WTC11 (cell line): Measurements from ENCODE around the gene RAD50. TPM values are rescaled to one million over a fixed set of nuclear protein-coding genes. Genes with fewer than 3 reads are reported as not detected.

Experiments
- ATAC-seq: fragments of 200-7000 bp; cut with Tn5 transposase; 2 replicates; pipeline ENCODE4 v1.10.0; 2021; ENCODE audit warnings: mild to moderate bottlenecking, moderate library complexity
- CTCF ChIA-PET: fragments of 300-600 bp; sonication (Branson Sonifier 250); formaldehyde crosslinking; loops from one replicate; lab custom pipeline; 2021; ENCODE audit warnings: antibody characterized with exemption; lab: Charles Lee
- POLR2A ChIA-PET: fragments of 350-600 bp; sonication (Branson Sonifier 250); formaldehyde crosslinking; loops from one replicate; lab custom pipeline; 2021; ENCODE audit warnings: antibody characterized with exemption; lab: Charles Lee
- DNase-seq: peaks from one replicate; pipeline ENCODE4 v3.0.0; 2021; ENCODE audit warnings: low spot score
- H3K27ac Mint-ChIP-seq: 2 replicates; pipeline ENCODE4 v1.8.0; 2021; ENCODE audit warnings: mixed read lengths
- H3K27me3 Mint-ChIP-seq: 2 replicates; pipeline ENCODE4 v1.8.0; 2021; ENCODE audit warnings: low read depth, mild to moderate bottlenecking, moderate library complexity, mixed read lengths
- H3K36me3 Mint-ChIP-seq: 2 replicates; pipeline ENCODE4 v1.8.0; 2021; ENCODE audit warnings: mixed read lengths
- H3K4me1 Mint-ChIP-seq: 2 replicates; pipeline ENCODE4 v1.8.0; 2022; ENCODE audit warnings: mixed read lengths
- H3K4me3 Mint-ChIP-seq: 2 replicates; pipeline ENCODE4 v1.8.0; 2021; ENCODE audit warnings: mild to moderate bottlenecking, moderate library complexity, mixed read lengths
- H3K9me3 Mint-ChIP-seq: 2 replicates; pipeline ENCODE4 v1.8.0; 2021; ENCODE audit warnings: mixed read lengths
- ATF3 ChIP-seq: sonication (generic); formaldehyde crosslinking; conservative IDR thresholded peaks from 2 replicates; pipeline ENCODE4 v1.8.1; 2022; ENCODE audit warnings: mild to moderate bottlenecking, missing genetic modification reagents
- CREB1 ChIP-seq: sonication (generic); formaldehyde crosslinking; IDR thresholded peaks from 2 replicates; pipeline ENCODE4 v1.8.0; 2023; ENCODE audit warnings: mild to moderate bottlenecking, missing genetic modification reagents
- CREM ChIP-seq: sonication (generic); formaldehyde crosslinking; IDR thresholded peaks from 2 replicates; pipeline ENCODE4 v1.8.1; 2022; ENCODE audit warnings: mild to moderate bottlenecking, missing genetic modification reagents, moderate library complexity
- FOXP1 ChIP-seq: sonication (generic); formaldehyde crosslinking; IDR thresholded peaks from 2 replicates; pipeline ENCODE4 v1.8.0; 2022; ENCODE audit warnings: missing genetic modification reagents, mild to moderate bottlenecking, moderate library complexity, borderline replicate concordance
- IRF2 ChIP-seq: sonication (generic); formaldehyde crosslinking; IDR thresholded peaks from 2 replicates; pipeline ENCODE4 v1.8.0; 2022; ENCODE audit warnings: low read depth, missing genetic modification reagents, borderline replicate concordance
- JAZF1 ChIP-seq: fragments of 250-450 bp; sonication (Bioruptor Pico); IDR thresholded peaks from 2 replicates; pipeline ENCODE4 v1.9.0; 2021; ENCODE audit warnings: moderate library complexity, mild to moderate bottlenecking, inconsistent platforms
- NR3C1 ChIP-seq: sonication (generic); formaldehyde crosslinking; conservative IDR thresholded peaks from 2 replicates; pipeline ENCODE4 v1.8.1; 2023; ENCODE audit warnings: low read depth, mild to moderate bottlenecking, missing genetic modification reagents
- PRDM15 ChIP-seq: sonication (generic); formaldehyde crosslinking; IDR thresholded peaks from 2 replicates; pipeline ENCODE4 v1.8.0; 2022; ENCODE audit warnings: missing genetic modification reagents
- PRRX2 ChIP-seq: fragments of 250-450 bp; sonication (Bioruptor Pico); IDR thresholded peaks from 2 replicates; pipeline ENCODE4 v1.8.0; 2021; ENCODE audit warnings: mild to moderate bottlenecking
- TP53 ChIP-seq: sonication (generic); formaldehyde crosslinking; IDR thresholded peaks from 2 replicates; pipeline ENCODE4 v1.8.1; 2023; ENCODE audit warnings: mild to moderate bottlenecking, missing genetic modification reagents
- ZNF263 ChIP-seq: sonication (generic); formaldehyde crosslinking; IDR thresholded peaks from 2 replicates; pipeline ENCODE4 v1.8.1; 2022; ENCODE audit warnings: low read depth, mild to moderate bottlenecking, moderate library complexity, missing genetic modification reagents
- ZNF317 ChIP-seq: sonication (generic); formaldehyde crosslinking; IDR thresholded peaks from 2 replicates; pipeline ENCODE4 v1.8.1; 2023; ENCODE audit warnings: low read depth, mild to moderate bottlenecking, moderate library complexity, missing genetic modification reagents, borderline replicate concordance
- ZSCAN18 ChIP-seq: fragments of 250-450 bp; sonication (Bioruptor Pico); IDR thresholded peaks from 2 replicates; pipeline ENCODE4 v2.1.2; 2022; ENCODE audit warnings: mild to moderate bottlenecking, moderate library complexity
- total RNA-seq: library from RNA; stranded (reverse); gene quantifications from 3 replicates; pipeline ENCODE4 v1.2.3, GENCODE V29; 2021
- TF ChIP-seq, protein P1 (sequence below): sonication (generic); formaldehyde crosslinking; IDR thresholded peaks from 2 replicates; pipeline ENCODE4 v1.8.1; 2022; ENCODE audit warnings: low read depth, mild to moderate bottlenecking, moderate library complexity, missing genetic modification reagents, borderline replicate concordance
- TF ChIP-seq, protein P2 (sequence below): fragments of 250-450 bp; sonication (Bioruptor Pico); conservative IDR thresholded peaks from 2 replicates; pipeline ENCODE4 v1.9.0; 2021; ENCODE audit warnings: mild to moderate bottlenecking
- TF ChIP-seq, protein P3 (sequence below): sonication (generic); formaldehyde crosslinking; IDR thresholded peaks from 2 replicates; pipeline ENCODE4 v1.8.0; 2022; ENCODE audit warnings: mild to moderate bottlenecking, missing genetic modification reagents

The RAD50 gene
- total RNA-seq, 1 experiment from 2014 or later = 31.1 TPM

DNA sequence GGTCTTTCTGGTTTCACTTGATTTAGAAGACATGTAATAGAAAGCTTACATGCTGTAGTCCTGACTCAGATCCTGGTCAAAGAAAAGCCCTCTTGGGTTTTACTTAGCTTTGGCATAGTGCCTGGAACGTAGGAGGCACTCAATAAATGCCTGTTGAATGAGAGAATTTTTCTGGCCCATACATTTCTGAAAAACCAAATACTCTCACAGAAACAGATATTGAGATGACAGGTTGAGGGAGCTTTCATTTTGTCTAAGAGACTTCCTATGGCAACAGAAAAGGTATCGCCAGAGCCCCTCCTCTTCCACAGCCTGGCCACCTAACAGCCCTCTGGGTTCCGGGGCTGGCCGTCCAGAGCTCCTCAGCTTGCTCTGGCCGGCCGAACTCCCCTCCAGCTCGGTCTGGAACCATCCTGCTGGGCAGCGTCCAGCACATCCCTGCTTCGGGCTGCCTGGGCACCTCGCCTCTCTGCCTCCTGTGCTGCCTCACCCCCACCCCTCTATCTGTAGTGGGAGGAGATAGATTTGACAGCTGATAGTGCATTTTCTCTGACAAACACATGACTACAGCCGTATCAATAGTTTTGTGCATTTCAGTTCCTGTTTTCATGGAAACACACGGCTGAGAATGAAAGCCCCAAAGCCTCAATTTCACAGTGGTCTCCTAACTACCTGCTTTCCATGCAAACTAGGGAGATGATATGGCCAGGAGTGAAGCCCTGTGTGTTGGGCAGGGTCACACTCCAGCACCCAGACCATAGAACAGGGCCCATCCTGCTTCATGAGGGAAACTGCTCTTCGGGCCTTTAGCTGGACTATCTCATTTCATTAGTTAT, 118.1 kb downstream of the RAD50 start (continued):
- TF ChIP-seq ATF3 (CRISPR knock-in tag) (no peak), ZNF263 (CRISPR knock-in tag) (no peak), ZSCAN18 (CRISPR knock-in tag) (no peak), PRRX2 (CRISPR knock-in tag) (no peak), IRF2 (CRISPR knock-in tag) (no peak), CREM (CRISPR knock-in tag) (no peak), FOXP1 (CRISPR knock-in tag) (no peak), NR3C1 (CRISPR knock-in tag) (no peak), JAZF1 (CRISPR knock-in tag) (no peak), ZNF317 (CRISPR knock-in tag) (no peak), TP53 (CRISPR knock-in tag) (no peak)
- TF ChIP-seq, protein P1, sequence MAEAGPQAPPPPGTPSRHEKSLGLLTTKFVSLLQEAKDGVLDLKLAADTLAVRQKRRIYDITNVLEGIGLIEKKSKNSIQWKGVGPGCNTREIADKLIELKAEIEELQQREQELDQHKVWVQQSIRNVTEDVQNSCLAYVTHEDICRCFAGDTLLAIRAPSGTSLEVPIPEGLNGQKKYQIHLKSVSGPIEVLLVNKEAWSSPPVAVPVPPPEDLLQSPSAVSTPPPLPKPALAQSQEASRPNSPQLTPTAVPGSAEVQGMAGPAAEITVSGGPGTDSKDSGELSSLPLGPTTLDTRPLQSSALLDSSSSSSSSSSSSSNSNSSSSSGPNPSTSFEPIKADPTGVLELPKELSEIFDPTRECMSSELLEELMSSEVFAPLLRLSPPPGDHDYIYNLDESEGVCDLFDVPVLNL (CRISPR knock-in tag) = no peak
- TF ChIP-seq, protein P2, sequence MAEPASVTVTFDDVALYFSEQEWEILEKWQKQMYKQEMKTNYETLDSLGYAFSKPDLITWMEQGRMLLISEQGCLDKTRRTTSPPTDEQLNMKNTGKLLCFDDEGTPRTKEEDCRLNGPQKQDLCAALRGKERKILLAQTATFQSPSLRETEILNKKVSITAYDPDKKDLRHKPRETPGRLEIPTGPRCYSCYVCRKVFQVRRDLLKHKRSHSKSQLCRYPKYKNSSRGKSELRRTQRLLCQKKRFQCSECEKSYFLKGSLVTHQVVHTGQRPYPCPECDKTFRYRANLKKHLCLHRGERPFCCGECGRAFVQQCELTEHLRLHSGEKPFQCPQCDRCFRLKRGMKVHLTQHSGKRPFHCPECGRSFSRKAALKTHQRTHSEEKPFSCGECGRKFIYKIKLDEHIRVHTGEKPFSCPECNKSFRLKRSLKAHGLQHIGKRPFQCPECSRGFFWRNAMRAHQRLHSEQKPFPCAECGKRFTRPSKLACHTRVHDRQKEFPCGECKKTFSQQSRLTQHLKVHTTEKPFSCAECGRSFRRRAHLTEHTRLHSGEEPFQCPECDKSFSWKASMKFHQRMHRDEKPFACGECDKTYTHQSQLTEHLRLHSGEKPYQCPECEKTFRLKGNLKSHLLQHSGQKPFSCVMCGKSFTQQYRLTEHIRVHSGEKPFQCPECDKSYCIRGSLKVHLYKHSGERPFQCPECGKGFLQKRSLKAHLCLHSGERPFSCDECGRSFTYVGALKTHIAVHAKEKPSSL (CRISPR knock-in tag) = no peak
- TF ChIP-seq, protein P3, sequence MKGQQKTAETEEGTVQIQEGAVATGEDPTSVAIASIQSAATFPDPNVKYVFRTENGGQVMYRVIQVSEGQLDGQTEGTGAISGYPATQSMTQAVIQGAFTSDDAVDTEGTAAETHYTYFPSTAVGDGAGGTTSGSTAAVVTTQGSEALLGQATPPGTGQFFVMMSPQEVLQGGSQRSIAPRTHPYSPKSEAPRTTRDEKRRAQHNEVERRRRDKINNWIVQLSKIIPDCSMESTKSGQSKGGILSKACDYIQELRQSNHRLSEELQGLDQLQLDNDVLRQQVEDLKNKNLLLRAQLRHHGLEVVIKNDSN (CRISPR knock-in tag) = no peak

- CTCF ChIA-PET = interaction anchor here (1.2 to 1.7 kb wide), 3 partner anchors 10 to 149 kb away, joined by 3 to 9 read pairs (median 9); no protein-coding TSS in a partner anchor
These were observed 119.3 kb downstream of the RAD50 start for GRCh38 chr5:132675936-132676689.

More at GRCh38 chr5:132675936-132676689, 119.3 kb downstream of the RAD50 start:
- Mint-ChIP-seq H3K4me1 (peaks cover 6% of the 10 kb centered on the region), H3K27ac (no peak overlapping the region), H3K4me3 (no peak overlapping the region), H3K36me3 (peaks cover 1% of the 10 kb centered on the region; the same call in 1 of the 2 replicates), H3K27me3 (no peaks in the 10 kb centered on the region), H3K9me3 (peaks cover 2% of the 10 kb centered on the region)
- TF ChIP-seq PRDM15 (CRISPR knock-in tag) (no peak), TP53 (CRISPR knock-in tag) (no peak), CREB1 (no peak)
- POLR2A ChIA-PET = interaction anchor here (0.9 kb wide), 1 partner anchor 144 kb away, joined by 4 read pairs; no protein-coding TSS in a partner anchor
- ATAC-seq (no peak), DNase-seq (no peak)
